Tibial nerve (tissue), 4 donors: ENCODE results near the gene PEF1.

Experiments used
- CTCF ChIP-seq, 5 experiments: fragments of 200-600 bp in 3 of 5; fragments of 450-650 bp in 2 of 5; sonication (generic) in 3 of 5; IDR thresholded peaks; one replicate each; pipeline ENCODE4 v1.5.1; 2016 to 2019; ENCODE audit warnings: antibody characterized with exemption in 5 of 5, mild to moderate bottlenecking in 3 of 5, moderate library complexity in 2 of 5
- EP300 ChIP-seq, 2 donors: sonication (generic); formaldehyde crosslinking; IDR thresholded peaks; one replicate each; pipeline ENCODE4 v1.6.1; 2017; ENCODE audit warnings: antibody characterized with exemption in 2 of 2, mild to moderate bottlenecking in 1 of 2
- POLR2A ChIP-seq, 2 donors: fragments of 450-650 bp; IDR thresholded peaks; one replicate each; pipeline ENCODE4 v1.6.1; 2017; ENCODE audit warnings: antibody characterized with exemption in 2 of 2, mild to moderate bottlenecking in 2 of 2, moderate library complexity in 2 of 2

- no peak for TF ChIP-seq CTCF (IDR thresholded peaks at IDR 0.05)
- no peak for TF ChIP-seq POLR2A (IDR thresholded peaks at IDR 0.05)
- no peak for TF ChIP-seq EP300 (IDR thresholded peaks at IDR 0.05)
Observed at GRCh38 chr1:31666263-31666963, 21.7 kb upstream of the PEF1 start.
